Uterus (tissue), 4 donors: Measurements from ENCODE around the gene NUP93. TPM values are rescaled to one million over a fixed set of nuclear protein-coding genes. Genes with fewer than 3 reads are reported as not detected.

Experiments
- DNase-seq, 2 donors: peaks; one replicate each; pipeline ENCODE4 v3.0.0-alpha.2; 2019 to 2020
- H3K27ac ChIP-seq, 2 donors: fragments of 200-600 bp; sonication (generic); 1 replicate in 1 of 2; 2 replicates in 1 of 2; pipeline ENCODE4 v1.5.1; 2016 to 2018
- H3K27me3 ChIP-seq, 2 donors: fragments of 200-600 bp; sonication (generic); one replicate each; pipeline ENCODE4 v1.5.1; 2018 to 2019; ENCODE audit warnings: control low read depth in 1 of 2
- H3K36me3 ChIP-seq, 2 donors: fragments of 200-600 bp; sonication (generic); one replicate each; pipeline ENCODE4 v1.5.1; 2019; ENCODE audit warnings: control low read depth in 1 of 2
- H3K4me1 ChIP-seq, 2 donors: fragments of 200-600 bp; sonication (generic); one replicate each; pipeline ENCODE4 v1.5.1; 2018 to 2019; ENCODE audit warnings: control low read depth in 1 of 2
- H3K4me3 ChIP-seq, 2 donors: fragments of 200-600 bp; sonication (generic); 1 replicate in 1 of 2; 2 replicates in 1 of 2; pipeline ENCODE4 v1.5.1; 2018 to 2019; ENCODE audit warnings: mild to moderate bottlenecking in 1 of 2
- H3K9me3 ChIP-seq, 2 donors: fragments of 200-600 bp; sonication (generic); one replicate each; pipeline ENCODE4 v1.5.1; 2019; ENCODE audit warnings: control low read depth in 1 of 2
- POLR2A ChIP-seq, 2 donors: fragments of 450-650 bp; IDR thresholded peaks; one replicate each; pipeline ENCODE4 v1.6.1; 2016; ENCODE audit warnings: antibody characterized with exemption in 2 of 2, mild to moderate bottlenecking in 1 of 2, moderate library complexity in 1 of 2
- intact Hi-C: fragments of 100-400 bp; cut with DNase I; formaldehyde crosslinking; loops from one replicate; pipeline ENCODE4 v1.15.1; 2023; ENCODE audit warnings: low total_unique reads
- microRNA counts, 2 donors: library from miRNA; unstranded; fragments of <30 nt; microRNA quantifications; one replicate each; lab custom pipeline; 2016 to 2017
- microRNA-seq: library from miRNA; unstranded; fragments of <30 nt; microRNA quantifications from one replicate; pipeline ENCODE4, GENCODE V29; 2016; ENCODE audit warnings: borderline microRNAs expressed, borderline replicate concordance
- small RNA-seq: library from RNA; depleted of rRNA; stranded (forward); fragments of <200 nt; gene quantifications from one replicate; pipeline ENCODE3, GENCODE V24; 2016
- total RNA-seq, 4 donors: library from RNA; depleted of rRNA in 3 of 4; stranded (reverse); fragments of >200 nt in 3 of 4; gene quantifications; one replicate each; pipeline versions ENCODE4 v1.1.0 to v1.2.4, GENCODE V29; 2014 to 2023
- TF ChIP-seq, protein P1 (sequence below), 4 experiments: fragments of 200-600 bp in 2 of 4; fragments of 450-650 bp in 2 of 4; sonication (generic) in 2 of 4; IDR thresholded peaks; one replicate each; pipeline ENCODE4 v1.5.1; 2016 to 2019; ENCODE audit warnings: antibody characterized with exemption in 4 of 4, mild to moderate bottlenecking in 2 of 4, moderate library complexity in 1 of 4
- donor health status: DM: yes; HTN: yes; CAD: no.

The NUP93 gene
- total RNA-seq, 4 donors from 2014 or later: 17.6 to 71.0 (median 34.5) TPM

- no peak for DNase-seq
- intact Hi-C loops: no loop called here
Measured at GRCh38 chr16:56895813-56896212, 165.9 kb downstream of the NUP93 start.

GRCh38 chr16:56896244-56896643 lies 166.3 kb downstream of the NUP93 start:
- H3K9me3 ChIP-seq: no peaks in the 10 kb centered on the region
- H3K4me3 ChIP-seq: no peak overlapping the region
- no peak for DNase-seq
- no peak overlapping the region for H3K27ac ChIP-seq
- intact Hi-C loops: no loop called here
- H3K4me1 ChIP-seq: no peaks in the 10 kb centered on the region
- no peaks in the 10 kb centered on the region for H3K27me3 ChIP-seq
- no peaks in the 10 kb centered on the region for H3K36me3 ChIP-seq
- TF ChIP-seq, protein P1, sequence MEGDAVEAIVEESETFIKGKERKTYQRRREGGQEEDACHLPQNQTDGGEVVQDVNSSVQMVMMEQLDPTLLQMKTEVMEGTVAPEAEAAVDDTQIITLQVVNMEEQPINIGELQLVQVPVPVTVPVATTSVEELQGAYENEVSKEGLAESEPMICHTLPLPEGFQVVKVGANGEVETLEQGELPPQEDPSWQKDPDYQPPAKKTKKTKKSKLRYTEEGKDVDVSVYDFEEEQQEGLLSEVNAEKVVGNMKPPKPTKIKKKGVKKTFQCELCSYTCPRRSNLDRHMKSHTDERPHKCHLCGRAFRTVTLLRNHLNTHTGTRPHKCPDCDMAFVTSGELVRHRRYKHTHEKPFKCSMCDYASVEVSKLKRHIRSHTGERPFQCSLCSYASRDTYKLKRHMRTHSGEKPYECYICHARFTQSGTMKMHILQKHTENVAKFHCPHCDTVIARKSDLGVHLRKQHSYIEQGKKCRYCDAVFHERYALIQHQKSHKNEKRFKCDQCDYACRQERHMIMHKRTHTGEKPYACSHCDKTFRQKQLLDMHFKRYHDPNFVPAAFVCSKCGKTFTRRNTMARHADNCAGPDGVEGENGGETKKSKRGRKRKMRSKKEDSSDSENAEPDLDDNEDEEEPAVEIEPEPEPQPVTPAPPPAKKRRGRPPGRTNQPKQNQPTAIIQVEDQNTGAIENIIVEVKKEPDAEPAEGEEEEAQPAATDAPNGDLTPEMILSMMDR (IDR thresholded peaks at IDR 0.05): no peak
- no peak for TF ChIP-seq POLR2A (IDR thresholded peaks at IDR 0.05)

More at GRCh38 chr16:56895813-56896212, 165.9 kb downstream of the NUP93 start:
- no peaks in the 10 kb centered on the region for H3K9me3 ChIP-seq
- H3K4me3 ChIP-seq: no peak overlapping the region
- H3K27me3 ChIP-seq: no peaks in the 10 kb centered on the region
- H3K36me3 ChIP-seq: no peaks in the 10 kb centered on the region
- TF ChIP-seq POLR2A (IDR thresholded peaks at IDR 0.05): no peak
- TF ChIP-seq, protein P1 (IDR thresholded peaks at IDR 0.05): no peak
- no peak overlapping the region for H3K27ac ChIP-seq
- H3K4me1 ChIP-seq: no peaks in the 10 kb centered on the region

DNA sequence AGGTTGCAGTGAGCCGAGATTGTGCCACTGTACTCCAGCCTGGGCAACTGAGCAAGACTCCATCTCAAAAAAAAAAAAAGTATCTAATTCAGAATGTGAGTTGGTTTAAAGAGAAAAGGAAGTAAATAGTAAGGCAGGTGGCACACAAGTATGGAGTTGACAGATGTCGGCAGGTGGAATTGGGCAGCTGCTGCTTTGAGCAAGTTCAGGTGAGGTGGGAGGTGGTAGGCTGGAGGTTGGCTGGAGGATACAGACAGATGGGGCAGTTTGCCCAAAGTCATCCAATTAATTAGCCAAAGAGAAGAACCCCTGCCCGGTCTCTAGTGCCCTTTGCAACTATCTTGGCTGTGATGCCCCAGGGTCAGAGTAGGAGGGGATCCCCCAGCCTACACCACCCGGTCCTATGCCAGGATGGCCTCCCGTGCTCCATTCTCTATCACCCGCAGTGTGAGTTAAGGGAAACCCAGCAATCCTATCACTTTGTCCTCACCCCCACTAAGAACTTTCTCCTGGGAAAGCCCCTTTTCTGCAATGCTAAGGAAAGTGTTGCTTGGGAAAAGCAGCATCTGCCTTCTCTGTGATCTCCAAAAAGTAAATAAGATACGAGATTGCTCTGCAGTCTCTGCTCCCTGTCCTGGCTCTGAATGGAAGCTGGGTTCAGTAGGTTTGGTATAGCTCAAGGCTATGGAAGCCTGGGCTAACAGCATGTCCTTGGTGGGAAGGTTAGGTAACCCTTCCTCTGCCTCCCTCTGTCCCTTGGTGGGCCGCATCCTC lies 167.3 kb downstream of the NUP93 start:
- Histone ChIP-seq H3K36me3 (no peaks in the 10 kb centered on the region), H3K27me3 (no peaks in the 10 kb centered on the region), H3K9me3 (no peaks in the 10 kb centered on the region), H3K27ac (no peak overlapping the region), H3K4me1 (no peaks in the 10 kb centered on the region), H3K4me3 (no peak overlapping the region)
- TF ChIP-seq POLR2A (IDR thresholded peaks at IDR 0.05): no peak
- TF ChIP-seq, protein P1 (IDR thresholded peaks at IDR 0.05): no peak
- DNase-seq: no peak
- intact Hi-C loops: no loop called here

DNA sequence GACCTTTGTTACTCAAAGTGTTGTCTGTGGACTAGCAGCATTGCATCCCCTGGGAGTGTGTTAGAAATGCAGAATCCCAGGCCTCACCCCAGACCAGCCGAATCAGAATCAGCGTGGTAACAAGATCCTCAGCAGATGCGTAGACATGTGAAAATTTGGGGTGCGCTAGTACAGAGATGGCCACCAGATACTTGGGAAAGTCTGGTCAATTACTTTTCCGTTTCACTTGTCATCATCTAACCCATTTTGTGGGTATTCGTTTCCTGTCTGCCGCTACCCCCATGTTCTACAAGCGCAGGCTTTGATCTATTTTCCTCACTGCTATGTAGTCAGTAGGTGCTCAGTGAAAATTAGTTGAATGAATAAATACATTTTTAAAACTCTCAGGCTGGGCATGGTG lies 168.9 kb downstream of the NUP93 start:
- Histone ChIP-seq H3K27ac (no peak overlapping the region), H3K4me1 (no peaks in the 10 kb centered on the region), H3K4me3 (no peak overlapping the region), H3K36me3 (no peaks in the 10 kb centered on the region), H3K27me3 (no peaks in the 10 kb centered on the region), H3K9me3 (no peaks in the 10 kb centered on the region)
- intact Hi-C loops: no loop called here
- no peak for DNase-seq
- TF ChIP-seq POLR2A (IDR thresholded peaks at IDR 0.05): no peak
- TF ChIP-seq, protein P1 (IDR thresholded peaks at IDR 0.05): no peak

MicroRNA genes within 50 kb of the gene (microRNA counts, 767-probe panel; counts per million panel counts)
- microRNA hsa-miR-138-5p (lab: Ali Mortazavi, UCI): 0 counts per million in 2 donors

Small RNA genes lying within 50 kb of the gene (microRNA-seq; reads per million reads assigned to microRNA genes)
- gene MIR138-2: not detected

Small RNA genes lying within 50 kb of the gene (small RNA-seq; reads per million reads assigned to genes)
- gene MIR138-2: not detected

Other genes starting within 250 kb of the NUP93 start
- gene BBS2, start 210.1 kb upstream of the NUP93 start, total RNA-seq: 100 to 1,000 TPM in 1 of 4 donors, 10 to 100 TPM in 3; 44.1 to 209 (median 82.8) TPM
- not detected for gene MT4, start 165.1 kb upstream of the NUP93 start, total RNA-seq
- gene MT3, start 140.6 kb upstream of the NUP93 start, total RNA-seq: not detected
- gene MT2A, start 121.5 kb upstream of the NUP93 start, total RNA-seq: 100 to 1,000 TPM in 1 of 4 donors, 10 to 100 TPM in 1, under 1 TPM in 2; 0.69 to 152 (median 17.4) TPM
- gene MT1E, start 104.3 kb upstream of the NUP93 start, total RNA-seq: 10 to 100 TPM in 2 of 4 donors, under 1 TPM in 1, not detected in 1; 0.48 to 51.9 (median 51.2) TPM
- gene MT1M, start 97.5 kb upstream of the NUP93 start, total RNA-seq: 10 to 100 TPM in 1 of 4 donors, 1 to 10 TPM in 1, not detected in 2; 6.2 to 16.6 TPM
- gene MT1A, start 91.5 kb upstream of the NUP93 start, total RNA-seq: 10 to 100 TPM in 1 of 4 donors, not detected in 3; 13.8 TPM
- gene MT1B, start 78.2 kb upstream of the NUP93 start, total RNA-seq: not detected
- gene MT1F, start 72.2 kb upstream of the NUP93 start, total RNA-seq: 1 to 10 TPM in 1 of 4 donors, not detected in 3; 2.1 TPM
- 10 to 100 TPM in 1 of 4 donors, not detected in 3; 51.8 TPM for gene MT1G, start 62.1 kb upstream of the NUP93 start, total RNA-seq
- gene MT1H, start 60.3 kb upstream of the NUP93 start, total RNA-seq: not detected
- 100 to 1,000 TPM in 1 of 4 donors, 10 to 100 TPM in 2, 1 to 10 TPM in 1; 7.4 to 201 (median 66.3) TPM for gene MT1X, start 47.7 kb upstream of the NUP93 start, total RNA-seq
- gene SLC12A3, start 135.1 kb downstream of the NUP93 start, total RNA-seq: under 1 TPM in 1 of 4 donors, not detected in 3; 0.14 TPM
- gene HERPUD1, start 202.0 kb downstream of the NUP93 start, total RNA-seq: 100 to 1,000 TPM in 3 of 4 donors, 10 to 100 TPM in 1; 51.5 to 136 (median 112) TPM
- 1 to 10 TPM in 1 of 4 donors, under 1 TPM in 1, not detected in 2; 0.58 to 2.8 TPM for gene CETP, start 231.8 kb downstream of the NUP93 start, total RNA-seq